Immature natural killer cell (primary cell): Measurements from ENCODE around the gene ZNF784. TPM values are rescaled to one million over a fixed set of nuclear protein-coding genes. Genes with fewer than 3 reads are reported as not detected.
A peak's percentile ranks its signal among the peaks of the same experiment; 100 is the strongest.
"Not testable (repeated sequence)": the region's sequence is repeated elsewhere in the genome, so short reads cannot be mapped to it uniquely, and the experiment has no call there.

ENCODE experiments used
- DNase-seq, 3 donors: peaks; one replicate each; pipeline ENCODE4 v3.0.0; 2022; ENCODE audit warnings: mixed read lengths in 1 of 3
- H3K27ac Mint-ChIP-seq, 6 donors: one replicate each; pipeline ENCODE4 v1.8.0; 2020; ENCODE audit warnings: mixed read lengths in 6 of 6, mild to moderate bottlenecking in 5 of 6, inconsistent platforms in 4 of 6, moderate library complexity in 3 of 6
- H3K27me3 Mint-ChIP-seq, 3 donors: one replicate each; pipeline ENCODE4 v1.8.0; 2020 to 2021; ENCODE audit warnings: low read depth in 3 of 3, mild to moderate bottlenecking in 3 of 3, mixed read lengths in 3 of 3, moderate library complexity in 3 of 3, inconsistent platforms in 1 of 3
- H3K36me3 Mint-ChIP-seq, 3 donors: one replicate each; pipeline ENCODE4 v1.8.0; 2020; ENCODE audit warnings: mixed read lengths in 3 of 3, inconsistent platforms in 2 of 3, mild to moderate bottlenecking in 2 of 3
- H3K4me1 Mint-ChIP-seq, 2 donors: one replicate each; pipeline ENCODE4 v1.8.0; 2020; ENCODE audit warnings: inconsistent platforms in 2 of 2, mild to moderate bottlenecking in 2 of 2, mixed read lengths in 2 of 2, moderate library complexity in 1 of 2
- H3K4me3 Mint-ChIP-seq, 5 donors: one replicate each; pipeline ENCODE4 v1.8.0; 2020; ENCODE audit warnings: mild to moderate bottlenecking in 5 of 5, mixed read lengths in 5 of 5, inconsistent platforms in 3 of 5, moderate library complexity in 3 of 5
- H3K9me3 Mint-ChIP-seq, 6 donors: one replicate each; pipeline ENCODE4 v1.8.0; 2020; ENCODE audit warnings: mild to moderate bottlenecking in 6 of 6, mixed read lengths in 6 of 6, inconsistent platforms in 4 of 6, moderate library complexity in 3 of 6
- polyA plus RNA-seq, 3 donors: library from polyadenylated mRNA; unstranded; fragments of 300-500 nt; fragmentation: Illumina TruSeq; gene quantifications; one replicate each; pipeline ENCODE4 v1.2.3, GENCODE V29; 2021

Gene ZNF784
- polyA plus RNA-seq, 3 donors from 2014 or later: 0.59 to 0.78 (median 0.62) TPM

DNA sequence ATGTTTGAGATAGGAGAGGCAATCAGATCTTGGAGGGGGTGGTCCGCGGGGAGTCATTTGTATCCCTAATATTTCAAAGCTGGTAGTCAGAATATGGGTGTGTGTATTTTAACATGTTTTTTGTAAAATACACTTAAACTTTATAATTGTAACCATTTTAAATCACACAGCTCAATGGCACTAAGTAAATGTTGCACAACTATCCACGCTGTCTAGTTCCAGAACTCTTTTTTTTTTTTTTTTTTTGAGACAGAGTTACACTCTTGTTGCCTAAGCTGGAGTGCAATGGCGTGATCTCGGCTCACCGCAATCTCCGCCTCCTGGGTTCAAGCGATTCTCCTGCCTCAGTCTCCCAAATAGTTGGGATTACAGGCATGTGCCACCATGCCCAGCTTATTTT lies 40.5 kb downstream of the ZNF784 start:
- Mint-ChIP-seq H3K4me1 (peaks cover 40 to 44% of the 10 kb centered on the region in 2 donors), H3K27me3 (peaks cover 11 to 15% (median 12%) of the 10 kb centered on the region in 3 donors)
- not testable (repeated sequence) for H3K27ac Mint-ChIP-seq, H3K9me3 Mint-ChIP-seq, H3K36me3 Mint-ChIP-seq, DNase-seq, H3K4me3 Mint-ChIP-seq

DNA sequence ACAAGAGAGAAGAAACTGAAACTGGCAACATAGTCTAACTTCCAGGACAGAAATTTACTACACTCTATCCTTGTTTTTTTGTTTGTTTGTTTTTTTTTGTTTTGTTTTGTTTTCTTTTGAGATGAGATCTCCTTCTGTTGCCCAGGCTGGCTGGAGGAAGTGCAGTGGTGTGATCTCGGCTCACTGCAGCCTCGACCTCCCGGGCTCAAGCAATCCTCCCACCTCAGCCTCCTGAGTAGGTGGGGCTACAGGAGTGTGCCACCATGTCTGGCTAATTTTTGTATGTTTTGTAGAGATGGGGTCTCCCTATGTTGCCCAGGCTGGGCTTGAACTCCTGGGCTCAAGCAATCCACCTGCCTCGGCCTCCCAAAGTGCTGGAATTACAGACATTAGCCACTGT lies 42.1 kb downstream of the ZNF784 start:
- not testable (repeated sequence) for H3K27ac Mint-ChIP-seq
- H3K4me3 Mint-ChIP-seq: peak overlapping the region; percentile 1 to 93 (median 52)

DNA sequence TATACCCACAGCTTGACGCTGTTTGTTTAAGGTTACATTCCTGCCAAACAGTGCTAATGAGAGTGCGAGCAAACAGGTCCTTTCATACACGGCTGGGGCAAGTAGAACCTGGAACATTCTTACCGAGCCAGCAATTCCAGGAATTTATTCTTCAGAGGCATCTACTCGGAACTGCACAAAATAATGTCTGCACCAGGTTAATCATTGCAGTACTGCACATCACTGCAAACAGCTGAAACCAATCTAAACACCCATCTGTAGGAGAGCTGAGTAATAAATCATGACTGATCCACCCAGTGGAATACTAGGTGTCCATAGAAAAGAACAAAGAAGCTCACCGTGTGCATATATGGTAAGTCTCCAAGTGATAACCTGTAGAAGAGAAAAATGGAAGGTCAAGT lies 42.5 kb downstream of the ZNF784 start:
- Mint-ChIP-seq H3K4me1 (peaks cover 31 to 34% of the 10 kb centered on the region in 2 donors), H3K36me3 (peaks cover 3 to 12% (median 11%) of the 10 kb centered on the region in 3 donors), H3K9me3 (no peaks in the 10 kb centered on the region), H3K27ac (peak overlapping the region in 2 of 6 donors; percentile 70 to 77), H3K4me3 (peak overlapping the region; percentile 52 to 93 (median 87)), H3K27me3 (peaks cover 9 to 13% (median 9%) of the 10 kb centered on the region in 3 donors)
- DNase-seq: no peak

More for the DNA sequence above, 42.1 kb downstream of the ZNF784 start:
- H3K9me3 Mint-ChIP-seq, H3K36me3 Mint-ChIP-seq, DNase-seq: not testable (repeated sequence)
- H3K4me1 Mint-ChIP-seq: peaks cover 35 to 37% of the 10 kb centered on the region in 2 donors
- H3K27me3 Mint-ChIP-seq: peaks cover 9 to 15% (median 9%) of the 10 kb centered on the region in 3 donors

DNA sequence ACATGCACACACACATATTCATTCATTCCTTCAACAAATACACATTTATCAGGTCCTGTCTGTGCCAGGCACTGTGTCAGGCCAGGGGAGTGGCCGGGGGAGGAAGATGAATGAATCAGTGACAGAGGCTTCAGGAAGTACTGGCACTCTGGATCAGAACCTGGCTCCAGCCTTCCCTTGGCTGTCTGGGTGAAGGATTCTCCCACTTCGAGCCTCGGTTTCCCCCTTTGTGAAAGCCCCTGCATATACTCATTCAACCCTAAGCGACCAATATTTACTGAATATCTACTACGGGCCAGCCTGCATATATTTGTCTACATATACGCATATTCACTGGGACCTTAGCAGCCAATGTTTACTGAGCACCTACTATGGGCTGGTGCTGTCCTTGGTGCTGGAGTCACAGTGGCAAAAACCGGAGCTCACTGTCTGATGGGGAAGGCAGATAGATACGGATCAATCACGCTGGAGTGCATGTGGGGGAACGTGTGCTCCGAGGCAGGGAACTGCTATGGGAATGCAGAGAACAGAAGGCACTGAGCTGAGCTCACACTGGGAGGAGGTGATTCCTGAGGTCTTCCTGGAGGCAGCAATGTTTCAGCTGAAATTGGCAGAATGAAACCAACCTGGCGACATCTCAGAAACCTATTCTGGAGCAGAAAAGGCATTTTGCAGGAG lies 43.1 kb downstream of the ZNF784 start:
- Mint-ChIP-seq H3K4me3 (peak overlapping the region; percentile 79 to 93 (median 87)), H3K36me3 (peaks cover 4 to 14% (median 14%) of the 10 kb centered on the region in 3 donors), H3K27ac (peak overlapping the region; percentile 70 to 89 (median 78)), H3K4me1 (peaks cover 28 to 33% of the 10 kb centered on the region in 2 donors), H3K9me3 (no peaks in the 10 kb centered on the region), H3K27me3 (peaks cover 9 to 10% (median 9%) of the 10 kb centered on the region in 3 donors)
- DNase-seq: no peak

DNA sequence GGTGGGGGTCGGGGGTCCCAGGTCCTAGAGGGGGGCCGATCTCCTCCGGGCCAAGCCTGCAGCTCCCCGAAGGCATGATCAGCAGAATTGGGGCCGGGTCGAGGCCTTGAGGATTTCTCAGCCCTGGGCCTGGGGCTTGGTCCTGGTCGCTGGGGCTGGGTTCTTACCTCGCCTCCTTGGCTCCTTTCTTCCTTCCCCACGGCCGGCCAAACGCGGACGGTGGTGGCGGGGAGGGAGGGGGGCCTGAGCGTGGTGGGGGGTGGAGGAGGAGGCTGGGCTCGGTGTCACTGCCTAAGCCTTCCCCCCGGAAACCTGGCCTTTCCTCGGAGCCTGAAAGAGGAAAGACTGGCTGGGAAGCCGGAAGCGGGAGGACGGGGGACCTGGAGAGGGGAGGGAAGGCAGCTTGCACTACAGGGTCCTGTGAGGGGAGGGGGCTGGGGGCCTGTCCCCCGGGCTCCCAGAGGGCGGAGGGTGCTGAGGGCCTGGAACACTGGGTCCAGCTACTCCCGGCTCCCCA lies 43.7 kb downstream of the ZNF784 start, which contains the start of gene ZNF579:
ZNF579 (minus strand) TSS at position 221 of the 517 bp plus-strand sequence. CDS start 1,209 bp downstream, outside the sequence.
- Mint-ChIP-seq H3K4me3 (peak within 1 kb of the TSS; percentile 87 to 97 (median 93)), H3K27me3 (peaks cover 8 to 9% (median 9%) of the 10 kb centered on the region in 3 donors), H3K27ac (peak within 1 kb of the TSS; percentile 91 to 95 (median 94)), H3K4me1 (peaks cover 28% of the 10 kb centered on the region in 2 donors), H3K9me3 (no peaks in the 10 kb centered on the region), H3K36me3 (peaks cover 4 to 14% (median 14%) of the 10 kb centered on the region in 3 donors)
- peak; percentile 69 to 74 (median 73) for DNase-seq

DNA sequence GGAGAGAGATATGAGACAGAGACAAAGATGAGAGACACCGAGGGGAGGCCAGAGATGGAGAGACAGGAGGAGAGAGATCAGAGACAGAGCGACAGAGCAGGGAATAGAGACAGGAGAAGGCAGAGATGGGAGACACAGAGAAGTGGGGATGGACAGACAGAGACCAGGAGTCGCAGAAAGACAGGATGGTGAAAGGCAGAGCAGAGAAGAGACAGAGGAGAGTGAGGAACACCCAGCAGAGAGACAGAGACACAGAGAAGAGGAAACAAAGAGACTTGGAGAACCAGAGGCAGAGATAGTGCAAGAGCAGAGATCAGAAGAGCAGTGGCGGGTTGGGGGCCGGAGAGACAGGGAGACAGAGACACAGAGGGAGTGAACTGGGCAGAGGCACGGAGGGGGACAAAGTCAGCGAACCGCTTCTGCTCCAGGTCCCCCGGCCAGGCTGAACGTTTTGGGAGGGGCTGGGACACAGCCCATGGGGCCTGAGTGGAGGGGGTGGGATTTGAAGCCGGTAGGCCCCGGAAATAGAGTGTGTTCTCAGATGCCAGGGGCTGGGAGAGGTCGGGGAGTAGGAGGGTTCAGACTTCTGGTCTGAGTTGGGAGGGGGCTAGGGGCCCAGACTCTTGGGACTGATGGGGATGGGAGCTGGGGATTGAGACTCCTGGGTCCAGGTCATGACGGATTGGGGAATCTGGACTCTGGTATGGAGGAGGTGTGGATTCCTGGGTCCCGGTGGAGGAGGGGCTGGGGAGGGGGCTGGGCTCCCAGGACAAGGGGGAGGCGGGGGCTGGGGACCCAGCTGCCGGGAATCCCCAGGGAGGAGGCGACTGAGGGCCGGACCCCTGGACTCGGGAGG lies 44.4 kb downstream of the ZNF784 start:
- Mint-ChIP-seq H3K36me3 (peaks cover 4 to 14% (median 14%) of the 10 kb centered on the region in 3 donors), H3K27ac (peak overlapping the region; percentile 91 to 95 (median 94)), H3K4me1 (peaks cover 21 to 24% of the 10 kb centered on the region in 2 donors), H3K9me3 (no peaks in the 10 kb centered on the region), H3K4me3 (peak overlapping the region; percentile 87 to 97 (median 93)), H3K27me3 (peaks cover 8 to 9% (median 9%) of the 10 kb centered on the region in 3 donors)
- DNase-seq: no peak

DNA sequence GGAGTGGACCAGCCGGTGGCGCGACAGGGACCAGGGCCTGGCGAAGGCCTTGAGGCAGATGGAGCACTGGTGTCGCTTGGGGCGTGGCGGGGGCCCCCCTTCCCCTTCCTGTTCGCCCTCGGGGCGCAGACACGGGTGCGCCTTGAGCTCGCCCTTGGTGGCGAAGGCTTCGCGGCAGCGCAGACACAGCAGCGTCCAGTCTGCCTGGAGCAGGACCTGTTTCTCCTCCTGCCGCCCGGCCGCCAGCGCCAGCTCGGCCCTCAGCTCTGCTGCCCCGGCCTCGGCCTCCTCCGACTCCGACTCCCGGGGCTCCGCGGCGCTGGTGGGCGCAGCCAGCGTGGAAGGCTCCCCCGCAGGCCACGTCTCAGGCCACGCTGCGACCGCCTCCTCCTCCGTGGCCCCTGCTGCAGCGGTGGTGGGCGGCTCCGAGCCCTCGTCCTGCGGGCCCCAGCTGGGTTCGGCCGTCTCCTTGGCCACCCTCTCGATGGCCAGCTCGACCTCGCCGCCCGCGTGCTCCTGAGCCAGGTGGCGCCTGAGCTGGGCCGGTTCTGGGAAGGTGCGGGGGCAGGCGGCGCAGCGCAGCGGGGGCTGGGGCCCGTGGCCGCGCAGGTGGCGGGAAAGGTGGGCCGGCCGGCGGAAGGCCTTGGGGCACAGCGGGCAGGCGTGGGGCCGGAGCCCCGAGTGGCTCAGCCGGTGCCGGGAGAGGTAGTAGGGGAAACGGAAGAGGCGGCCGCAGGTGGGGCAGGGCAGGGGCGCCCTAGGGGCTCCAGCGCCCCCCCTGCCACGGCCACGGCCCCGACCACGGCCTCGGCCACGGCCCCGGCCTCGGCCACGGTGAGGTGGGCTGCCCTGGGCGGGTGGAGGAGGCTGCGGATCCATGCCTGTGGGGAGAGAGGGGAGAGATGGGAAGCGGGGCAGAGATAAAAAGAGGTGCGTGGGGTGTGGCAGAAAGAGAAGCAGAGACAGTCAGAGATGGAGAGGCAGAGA lies 45.3 kb downstream of the ZNF784 start:
- Mint-ChIP-seq H3K4me1 (peaks cover 21 to 24% of the 10 kb centered on the region in 2 donors), H3K36me3 (peaks cover 4 to 14% (median 14%) of the 10 kb centered on the region in 3 donors), H3K27ac (peak overlapping the region; percentile 91 to 95 (median 94)), H3K27me3 (peaks cover 6 to 9% (median 9%) of the 10 kb centered on the region in 3 donors), H3K4me3 (peak overlapping the region; percentile 87 to 97 (median 93)), H3K9me3 (no peaks in the 10 kb centered on the region)
- no peak for DNase-seq

DNA sequence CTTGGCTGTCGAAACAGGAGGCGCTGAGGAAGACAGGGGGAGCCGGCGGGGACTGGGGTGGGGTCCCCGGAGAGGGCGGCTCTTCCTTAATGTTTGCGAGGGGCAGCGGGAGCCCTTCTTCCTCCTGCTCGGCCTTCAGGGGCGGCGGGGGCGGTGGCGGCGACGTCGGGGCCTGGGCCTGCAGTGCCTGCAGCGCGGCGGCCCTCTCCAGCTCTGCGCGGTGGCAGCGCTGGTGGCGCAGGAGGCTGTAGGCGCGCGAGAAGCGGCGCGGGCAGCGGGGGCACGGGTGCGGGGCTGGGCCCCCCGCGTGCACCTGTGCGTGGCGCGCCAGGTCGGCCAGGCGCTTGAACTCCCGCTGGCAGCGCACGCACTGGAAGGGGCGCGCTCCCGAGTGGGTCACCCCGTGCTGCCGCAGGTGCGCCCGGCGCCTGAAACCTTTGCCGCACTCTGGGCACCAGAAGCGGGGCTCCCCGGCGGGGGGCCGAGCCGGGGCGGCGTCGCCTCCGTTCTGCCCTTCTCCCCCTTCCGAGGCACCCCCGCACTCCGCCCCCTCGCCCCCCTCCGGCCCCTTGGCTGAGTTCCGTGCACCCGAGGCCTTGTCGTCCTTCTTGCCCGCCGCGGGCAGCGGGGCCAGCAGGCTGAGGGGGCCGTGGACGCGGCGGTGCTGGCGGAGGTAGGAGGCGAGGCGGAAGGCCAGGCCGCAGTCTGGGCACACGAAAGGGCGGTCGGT lies 46.2 kb downstream of the ZNF784 start:
- peaks cover 4 to 14% (median 14%) of the 10 kb centered on the region in 3 donors for H3K36me3 Mint-ChIP-seq
- no peak overlapping the region for H3K4me3 Mint-ChIP-seq
- no peaks in the 10 kb centered on the region for H3K9me3 Mint-ChIP-seq
- DNase-seq: no peak
- H3K27me3 Mint-ChIP-seq: peaks cover 6 to 12% (median 9%) of the 10 kb centered on the region in 3 donors
- H3K4me1 Mint-ChIP-seq: peaks cover 21 to 24% of the 10 kb centered on the region in 2 donors
- H3K27ac Mint-ChIP-seq: no peak overlapping the region

DNA sequence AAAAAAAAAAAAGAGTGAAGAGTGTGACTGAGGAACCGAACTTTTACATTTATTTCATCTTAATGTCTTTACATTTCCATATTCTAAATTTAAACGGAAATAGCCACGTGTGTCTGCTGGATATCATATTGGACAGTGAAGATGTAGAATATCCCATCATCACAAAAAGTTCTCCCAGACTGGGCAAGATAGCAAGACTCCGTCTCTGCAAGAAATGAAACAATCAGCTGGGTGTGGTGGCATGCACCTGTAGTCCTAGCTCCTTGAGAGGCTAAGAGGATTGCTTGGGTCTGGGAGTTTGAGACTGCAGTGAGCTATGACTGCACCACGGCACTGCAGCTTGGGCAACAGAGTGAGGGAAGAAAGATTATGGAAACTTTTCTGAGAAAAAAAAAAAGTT lies 47.6 kb downstream of the ZNF784 start:
- Mint-ChIP-seq H3K27ac (peak overlapping the region in 4 of 6 donors; percentile 8 to 71 (median 52)), H3K36me3 (peaks cover 4 to 14% (median 14%) of the 10 kb centered on the region in 3 donors), H3K27me3 (peaks cover 3 to 14% (median 9%) of the 10 kb centered on the region in 3 donors), H3K9me3 (no peaks in the 10 kb centered on the region), H3K4me1 (peaks cover 17 to 21% of the 10 kb centered on the region in 2 donors), H3K4me3 (peak overlapping the region in 2 of 5 donors; percentile 28 to 49)
- DNase-seq: no peak

DNA sequence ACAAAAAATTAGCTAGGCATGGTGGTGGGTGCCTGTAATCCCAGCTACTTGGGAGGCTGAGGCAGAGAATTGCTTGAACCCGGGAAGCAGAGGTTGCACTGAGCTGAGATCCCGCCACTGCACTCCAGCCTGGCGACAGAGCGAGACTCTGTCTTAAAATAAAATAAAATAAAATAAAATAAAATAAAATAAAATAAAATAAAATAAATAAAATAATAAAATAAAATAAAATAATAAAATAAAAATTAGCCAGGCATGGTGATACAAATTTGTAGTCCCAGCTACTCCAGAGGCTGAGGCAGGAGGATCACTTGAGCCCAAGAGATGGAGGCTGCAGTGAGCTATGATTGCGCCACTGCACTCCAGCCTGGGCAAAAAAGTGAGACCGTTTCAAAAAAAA lies 50.4 kb downstream of the ZNF784 start:
- DNase-seq, H3K4me3 Mint-ChIP-seq, H3K9me3 Mint-ChIP-seq, H3K4me1 Mint-ChIP-seq, H3K36me3 Mint-ChIP-seq, H3K27ac Mint-ChIP-seq, H3K27me3 Mint-ChIP-seq: not testable (repeated sequence)
